RKO (cell line): ENCODE results near the gene XIRP2.
"Not testable (repeated sequence)": the region's sequence is repeated elsewhere in the genome, so short reads cannot be mapped to it uniquely, and the experiment has no call there.

ENCODE experiments used
- DNase-seq: peaks from one replicate; pipeline ENCODE4 v3.0.0-alpha.2; 2016; ENCODE audit warnings: low spot score

XIRP2 gene

DNA sequence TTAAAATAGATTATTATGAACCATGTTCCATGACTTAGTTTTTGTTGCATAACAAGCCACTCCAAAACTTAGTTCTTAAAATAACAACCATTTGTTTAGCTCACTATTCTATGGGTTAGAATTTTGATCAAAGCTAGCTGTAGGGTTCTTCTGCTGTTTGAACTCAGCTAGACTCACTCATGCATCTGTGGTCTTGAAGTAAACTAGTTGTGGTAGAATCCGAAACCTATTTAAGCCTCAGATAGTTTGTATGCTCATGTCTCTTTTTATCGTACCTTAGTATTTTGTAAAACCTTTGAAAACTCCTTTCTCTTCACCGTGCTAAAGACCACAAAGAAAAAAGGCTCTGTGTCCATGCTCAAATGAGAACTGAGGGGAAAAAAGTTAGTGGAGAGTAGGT, 166.6 kb downstream of the XIRP2 start:
- no peak for DNase-seq

DNA sequence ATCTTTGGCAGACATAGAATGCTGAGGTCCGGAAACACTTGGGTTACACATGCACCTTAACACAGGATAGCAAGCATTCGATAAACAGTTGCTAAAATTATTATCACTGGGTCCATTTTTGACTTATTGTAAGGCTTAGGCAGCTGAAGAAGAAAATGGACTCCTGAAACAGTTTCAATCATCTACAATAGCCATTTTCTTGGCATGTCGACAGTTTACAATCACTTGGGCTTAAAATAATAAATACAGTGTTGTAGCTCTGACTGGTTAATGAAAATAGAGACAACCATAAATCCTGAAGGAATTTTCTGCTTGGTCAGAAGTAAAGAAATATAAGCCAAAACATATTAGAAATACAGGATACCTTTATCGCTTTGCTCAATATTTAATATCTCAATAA, 169.2 kb downstream of the XIRP2 start:
- no peak for DNase-seq

DNA sequence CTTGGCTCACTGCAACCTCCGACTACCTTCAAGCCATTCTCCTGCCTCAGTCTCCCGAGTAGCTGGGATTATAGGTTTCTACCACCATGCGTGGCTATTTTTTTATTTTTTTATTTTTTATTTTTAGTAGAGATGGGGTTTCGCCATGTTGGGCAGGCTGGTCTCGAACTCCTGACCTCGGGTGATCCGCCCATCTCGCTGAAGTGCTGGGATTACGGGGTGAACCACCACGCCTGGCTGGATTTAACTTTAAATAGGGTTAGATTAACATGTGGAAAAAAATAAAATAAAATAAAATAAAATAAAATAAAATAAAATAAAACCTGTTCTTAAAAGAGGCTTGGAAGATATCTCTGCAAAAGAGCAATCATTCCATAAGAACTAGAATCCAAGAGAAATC, 170.9 kb downstream of the XIRP2 start:
- no peak for DNase-seq

DNA sequence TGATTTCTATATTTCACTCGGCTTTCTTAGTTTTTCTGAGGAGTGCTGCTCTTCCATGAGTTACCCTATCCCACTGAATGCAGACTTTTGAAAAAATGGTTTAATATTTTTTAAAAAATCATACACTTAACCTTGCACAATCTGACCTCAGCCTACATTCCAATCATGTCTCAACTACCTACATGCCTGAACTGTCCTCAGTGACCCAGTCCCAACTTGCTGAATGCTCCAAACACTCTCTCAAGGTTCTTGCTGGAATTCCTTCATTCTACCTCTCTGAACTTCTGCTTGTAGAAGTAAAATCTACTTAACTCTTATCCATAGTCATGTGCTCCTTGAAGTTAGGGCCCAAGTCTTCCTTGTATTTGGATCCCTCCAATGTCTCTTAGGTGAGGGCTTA, 181.6 kb downstream of the XIRP2 start:
- DNase-seq = no peak

DNA sequence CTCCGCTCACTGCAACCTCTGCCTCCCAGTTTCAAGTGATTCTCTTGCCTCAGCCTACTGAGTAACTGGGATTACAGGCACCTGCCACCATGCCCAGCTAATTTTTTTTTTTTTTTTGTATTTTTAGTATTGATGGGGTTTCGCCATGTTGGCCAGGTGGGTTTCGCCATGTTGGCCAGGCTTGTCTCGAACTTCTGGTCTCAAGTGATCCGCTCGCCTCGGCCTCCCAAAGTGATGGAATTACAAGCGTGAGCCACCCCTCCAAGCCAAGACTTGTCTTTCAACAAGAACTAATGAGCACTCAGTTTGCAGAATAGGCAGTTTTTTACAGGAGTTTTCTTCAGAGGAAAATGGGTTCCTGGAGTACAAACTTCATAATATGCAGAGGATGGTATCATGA, 187.4 kb downstream of the XIRP2 start:
- DNase-seq = not testable (repeated sequence)

DNA sequence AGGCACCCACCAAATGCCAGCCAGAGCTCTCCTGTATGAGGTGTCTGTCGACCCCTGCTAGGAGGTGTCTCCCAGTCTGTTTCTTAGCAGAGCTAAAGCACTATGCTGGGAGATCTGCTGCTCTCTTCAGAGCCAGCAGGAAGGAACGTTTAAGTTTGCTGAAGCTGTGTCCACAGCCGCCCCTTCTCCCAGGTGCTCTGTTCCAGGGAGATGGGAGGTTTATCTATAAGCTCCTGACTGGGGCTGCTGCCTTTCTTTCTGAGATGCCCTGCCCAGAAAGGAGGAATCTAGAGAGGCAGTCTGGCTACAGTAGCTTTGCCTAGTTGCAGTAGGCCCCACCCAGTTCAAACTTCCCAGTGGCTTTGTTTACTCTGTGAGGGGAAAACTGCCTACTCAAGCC, 210.7 kb downstream of the XIRP2 start:
- DNase-seq = not testable (repeated sequence)

DNA sequence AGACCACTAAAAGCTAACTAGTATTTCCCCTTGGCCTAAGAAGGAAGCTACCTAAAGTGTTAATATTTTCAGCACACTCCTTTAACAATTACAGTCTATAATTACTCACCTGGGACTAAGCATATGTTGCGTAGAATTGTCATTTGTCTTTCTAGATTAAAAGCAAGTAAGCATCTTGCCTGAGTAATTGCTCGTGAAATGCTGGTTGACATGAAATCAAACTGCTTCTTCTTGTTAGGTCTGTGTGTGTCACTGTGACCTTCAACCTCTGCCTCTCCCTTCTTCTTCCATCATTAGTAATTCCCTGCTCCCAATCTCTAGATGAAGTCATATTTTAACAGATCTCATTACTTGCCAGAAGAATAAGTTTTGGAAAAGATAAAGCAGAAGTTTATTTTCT, 212.2 kb downstream of the XIRP2 start:
- DNase-seq = peak; percentile 0

DNA sequence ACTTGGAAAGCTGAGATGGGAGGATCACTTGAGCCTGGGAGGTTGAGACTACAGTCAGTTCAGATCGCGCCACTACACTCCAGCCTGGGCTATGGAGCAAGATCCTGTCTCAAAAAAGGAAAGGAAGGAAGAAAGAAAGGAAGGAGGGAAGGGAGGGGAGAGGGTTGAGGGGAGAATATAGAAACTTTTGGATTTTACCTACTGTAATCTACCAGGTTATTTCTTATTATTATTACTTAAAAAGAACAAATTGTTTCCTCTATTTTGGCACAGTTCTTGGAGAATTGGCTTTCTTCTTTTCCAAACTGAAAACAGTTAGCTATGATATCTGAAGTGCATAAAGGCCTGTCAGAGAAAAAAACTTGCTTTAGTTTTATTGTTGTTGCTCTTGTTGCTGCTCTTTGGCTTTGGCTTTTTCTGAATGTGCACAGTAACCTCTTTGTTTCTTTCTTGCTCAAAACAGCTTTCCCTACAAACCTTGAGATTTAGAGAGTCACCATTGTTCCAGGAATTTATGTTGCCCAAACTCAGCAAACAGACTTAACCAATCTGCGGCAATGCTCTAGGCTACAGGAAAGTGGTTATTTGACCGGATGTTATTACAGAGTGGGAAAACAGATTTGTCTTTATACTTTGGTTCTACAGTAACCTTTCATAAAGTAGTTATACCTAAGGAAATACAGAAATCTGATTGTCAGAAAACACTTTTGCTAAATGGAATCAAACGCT, 214.9 kb downstream of the XIRP2 start:
- DNase-seq = no peak

DNA sequence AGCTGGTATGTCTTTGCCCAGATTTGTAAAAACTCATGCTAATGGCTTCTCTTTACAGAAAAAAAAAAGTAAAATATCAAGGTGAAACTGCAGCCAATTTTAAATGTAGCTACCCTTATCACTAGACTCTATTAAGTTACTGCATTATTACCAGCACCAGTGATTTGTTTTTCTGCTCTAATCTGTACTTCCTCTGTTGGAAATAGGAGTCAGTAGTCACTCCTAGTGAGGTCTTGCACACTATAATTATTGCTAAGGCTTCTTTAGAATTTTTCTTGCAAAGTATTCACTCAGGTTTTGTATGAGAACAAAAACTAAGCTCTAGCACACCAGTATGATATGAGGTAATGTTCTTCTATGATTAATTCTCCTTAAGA, 215.5 kb downstream of the XIRP2 start:
- no peak for DNase-seq

DNA sequence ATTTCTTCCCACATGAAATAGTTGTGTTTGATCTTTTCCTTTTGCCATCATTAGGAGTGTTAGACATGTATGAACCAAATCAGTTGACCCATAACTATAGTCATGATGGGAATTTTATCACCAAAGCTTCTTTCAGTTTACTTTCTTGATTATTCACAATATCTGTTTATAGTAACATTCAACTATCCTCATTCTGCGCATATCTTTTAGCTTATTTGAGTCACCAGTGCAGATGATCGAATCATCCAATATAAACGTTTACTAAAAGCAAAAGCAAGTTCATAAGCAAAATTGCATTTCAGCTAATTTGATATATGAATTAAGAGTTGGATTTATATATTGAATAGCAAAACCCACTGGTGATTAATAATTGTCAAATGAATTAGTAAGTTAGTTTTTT, 216.4 kb downstream of the XIRP2 start:
- DNase-seq = no peak

DNA sequence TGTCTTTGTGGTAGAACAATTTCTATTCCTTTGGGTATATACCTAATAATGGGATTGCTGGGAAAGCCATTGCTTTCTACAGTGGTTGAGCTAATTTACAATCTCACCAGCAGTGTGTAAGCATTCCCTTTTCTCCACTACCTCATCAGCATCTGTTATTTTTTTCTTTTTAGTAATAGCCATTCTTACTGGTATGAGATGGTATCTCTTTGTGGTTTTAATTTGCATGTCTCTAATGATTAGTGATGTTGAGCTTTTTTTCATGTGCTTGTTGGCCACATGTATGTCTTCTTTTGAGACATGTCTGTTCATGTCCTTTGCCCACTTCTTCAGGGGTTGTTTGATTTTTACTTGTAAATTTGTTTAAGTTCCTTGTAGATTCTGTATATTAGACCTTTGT, 221.4 kb downstream of the XIRP2 start:
- not testable (repeated sequence) for DNase-seq

DNA sequence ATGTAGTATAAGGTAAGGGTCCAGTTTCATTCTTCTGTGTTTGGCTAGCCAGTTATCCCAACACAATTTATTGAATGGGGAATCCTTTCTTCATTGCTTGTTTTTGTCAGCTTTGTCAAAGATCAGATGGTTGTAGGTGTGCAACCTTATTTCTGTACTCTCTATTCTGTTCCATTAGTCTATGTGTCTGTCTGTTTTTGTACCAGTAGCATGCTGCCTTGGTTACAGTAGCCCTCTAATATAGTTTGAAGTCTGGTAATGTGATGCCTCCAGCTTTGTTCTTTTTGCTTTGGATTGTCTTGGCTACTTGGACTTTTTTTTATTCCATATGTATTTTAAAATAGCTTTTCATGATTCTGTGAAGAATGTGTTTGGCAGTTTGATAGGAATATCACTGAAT, 222.1 kb downstream of the XIRP2 start:
- DNase-seq = no peak

DNA sequence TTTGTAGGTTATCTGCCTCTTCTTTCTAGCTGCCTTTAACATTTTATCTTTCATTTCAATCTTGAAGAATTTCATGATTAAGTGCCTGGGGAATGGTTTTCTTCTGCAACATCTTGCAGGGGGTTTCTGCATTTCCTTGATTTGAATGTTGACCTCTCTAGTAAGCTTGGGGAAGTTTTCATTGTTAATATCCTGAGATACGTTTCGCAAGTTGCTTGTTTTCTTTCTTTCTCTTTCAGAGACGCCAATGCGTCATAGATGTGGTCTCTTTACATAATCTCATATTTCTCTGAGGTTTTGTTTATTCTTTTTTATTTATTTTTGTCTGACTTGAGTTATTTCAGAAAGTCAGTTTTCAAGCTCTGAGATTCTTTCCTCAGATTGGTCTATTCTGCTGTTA, 225.7 kb downstream of the XIRP2 start:
- DNase-seq = no peak

DNA sequence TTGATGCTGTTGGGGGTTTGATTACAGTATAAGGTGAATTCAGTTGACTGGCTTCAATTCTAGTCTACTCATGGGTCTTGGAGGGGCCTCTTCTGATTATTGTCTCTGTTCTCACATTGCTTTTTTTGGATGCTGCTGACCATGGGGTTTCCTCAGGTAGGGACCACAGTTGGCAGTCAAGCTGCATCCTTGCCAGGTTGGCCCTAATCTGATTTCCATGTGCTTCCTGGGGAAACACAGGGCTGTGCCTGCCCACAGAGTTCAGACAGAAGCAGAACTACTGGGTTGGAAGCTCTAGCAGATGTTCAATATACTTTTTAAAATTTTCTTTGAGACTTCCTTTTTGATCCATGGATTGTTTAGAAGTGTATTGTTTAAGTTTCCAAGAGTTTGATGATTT, 227.3 kb downstream of the XIRP2 start:
- no peak for DNase-seq

DNA sequence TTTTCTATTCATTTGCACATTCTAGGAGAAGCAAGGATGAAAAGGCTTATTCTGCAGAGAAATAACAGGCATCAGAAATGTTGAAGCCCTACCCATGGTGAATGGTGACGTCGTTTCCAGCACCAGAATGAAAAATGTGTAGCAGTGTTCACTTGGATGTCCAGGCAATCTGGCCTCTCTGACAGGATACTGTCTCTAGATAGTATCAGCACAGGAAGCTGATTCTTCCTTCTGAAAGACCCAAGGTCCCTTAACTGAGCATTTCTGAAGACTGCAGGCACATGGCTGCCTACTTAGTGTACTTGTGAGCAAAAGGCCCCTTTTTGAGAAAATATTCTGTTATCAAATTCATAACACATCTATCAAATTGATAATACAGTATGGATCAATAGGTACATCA, 234.1 kb downstream of the XIRP2 start:
- DNase-seq = no peak

DNA sequence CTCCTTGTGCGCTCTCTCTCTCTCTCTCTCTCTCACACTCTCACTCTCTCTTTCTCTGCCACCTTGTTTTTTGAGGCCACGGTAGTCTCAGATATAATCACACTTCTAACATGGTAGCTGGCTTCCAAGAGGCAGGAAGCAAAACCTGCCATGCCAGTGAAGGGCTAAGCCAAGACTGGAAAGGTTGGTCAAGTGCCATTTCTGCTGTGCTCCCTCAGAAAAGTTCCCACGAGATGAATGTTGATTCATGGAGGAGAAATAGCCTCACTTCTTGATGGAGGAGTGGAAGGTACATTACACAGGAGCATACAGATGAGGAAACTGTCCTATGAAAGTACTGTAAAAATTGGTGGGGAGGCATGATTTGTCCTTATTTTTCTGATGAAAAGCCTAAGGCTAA, 237.9 kb downstream of the XIRP2 start:
- DNase-seq = no peak

DNA sequence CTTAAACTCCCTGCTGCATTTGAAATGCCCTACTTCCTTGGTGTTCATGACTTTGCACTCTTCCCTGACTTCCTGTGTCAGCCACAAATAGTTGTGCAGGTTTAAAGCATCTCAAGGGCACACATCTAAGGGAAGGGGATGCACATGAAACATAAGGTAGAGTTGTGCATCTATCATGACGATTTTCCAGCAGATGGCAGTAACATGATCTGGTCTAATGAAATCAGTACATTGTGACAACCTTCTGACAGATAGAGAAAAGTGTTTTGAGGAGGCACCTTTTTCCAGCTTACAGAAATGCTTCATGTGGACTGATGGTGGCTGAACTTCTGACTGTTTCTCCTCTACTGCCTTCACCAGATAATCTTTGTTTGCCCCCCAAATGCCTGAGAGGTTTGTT, 238.9 kb downstream of the XIRP2 start:
- peak; percentile 21 for DNase-seq

DNA sequence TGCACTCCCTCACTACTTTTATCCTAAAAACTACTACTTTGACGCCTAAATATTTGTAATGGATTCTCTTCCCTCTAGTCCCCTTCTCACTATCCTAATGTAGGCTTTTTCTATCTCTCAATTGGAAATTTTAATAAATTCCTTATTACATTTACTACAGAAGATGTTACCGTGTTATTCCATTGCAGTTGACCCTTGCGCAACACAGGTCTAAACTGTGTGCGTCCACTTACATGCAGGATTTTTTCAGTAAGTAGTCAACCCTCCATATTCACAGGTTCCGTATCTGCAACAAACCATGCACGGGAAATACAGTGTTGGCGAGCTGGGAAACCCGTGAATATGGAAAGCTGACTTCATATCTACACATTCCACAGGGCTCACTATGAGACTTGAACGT, 239.8 kb downstream of the XIRP2 start:
- no peak for DNase-seq

DNA sequence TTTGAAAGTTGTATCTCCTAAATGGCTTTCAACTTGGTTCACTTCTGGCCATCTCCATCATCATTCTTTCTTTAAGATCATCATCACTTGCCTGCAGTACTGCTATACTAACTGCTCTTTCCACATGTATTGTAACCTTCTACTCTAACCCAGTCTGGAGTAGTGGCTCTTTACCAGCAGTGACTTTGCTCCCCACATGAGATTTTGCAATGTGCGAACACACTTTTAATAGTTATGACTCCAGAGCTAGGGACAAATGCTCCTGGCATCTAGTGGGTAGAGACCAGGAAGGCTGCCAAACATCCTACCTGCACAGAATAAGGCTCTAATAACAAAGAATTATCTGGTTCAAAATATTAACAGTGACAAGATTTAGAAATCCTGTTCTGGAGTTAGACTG, 243.8 kb downstream of the XIRP2 start:
- DNase-seq = no peak

DNA sequence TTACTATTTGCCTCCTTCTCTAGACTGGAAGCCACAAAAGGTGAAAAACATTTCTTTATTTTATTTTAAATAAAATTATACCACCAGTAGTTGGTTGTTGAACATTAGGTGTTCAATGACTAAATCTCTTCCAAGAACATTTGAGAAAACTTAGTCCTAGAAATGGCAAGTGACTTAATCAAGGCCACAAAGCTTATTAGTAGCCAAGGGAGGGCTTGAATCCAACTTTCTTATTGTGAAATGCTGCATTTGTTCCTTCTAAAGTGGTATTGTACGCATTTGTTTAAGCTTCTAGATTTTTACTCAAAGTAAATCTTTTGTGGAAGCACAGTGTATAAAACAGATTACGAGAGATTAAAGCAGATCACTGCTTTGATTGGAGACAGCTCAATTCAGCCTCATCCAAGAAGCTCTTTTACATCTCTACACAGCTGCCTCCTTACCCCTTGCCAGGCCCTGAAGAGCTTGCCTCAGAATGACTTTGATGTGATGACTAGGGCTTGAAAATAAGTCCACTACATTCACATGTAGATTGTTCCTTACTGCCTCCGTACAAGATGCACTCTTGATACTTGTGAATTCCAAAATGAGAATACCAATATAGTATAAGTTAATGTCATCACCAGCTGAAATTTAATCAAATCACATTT, 244.8 kb downstream of the XIRP2 start:
- no peak for DNase-seq

DNA sequence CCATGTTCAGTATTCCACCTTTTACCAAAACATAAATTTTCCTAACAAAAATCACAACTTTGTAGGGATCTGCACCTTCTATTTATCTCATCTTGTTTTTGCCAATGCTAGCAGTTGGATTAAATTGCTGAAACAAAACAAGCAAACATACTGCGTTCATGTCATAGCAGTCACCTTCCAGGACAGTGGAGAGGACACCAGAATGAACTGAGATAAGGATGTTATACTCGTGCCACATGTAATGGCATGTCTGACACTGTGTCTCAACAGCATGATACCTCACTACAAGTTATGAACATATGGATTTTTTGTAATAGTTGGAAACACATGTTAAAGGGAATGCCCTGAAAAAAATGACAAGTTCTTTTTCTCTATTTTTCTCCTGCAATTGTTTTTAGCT, 245.3 kb downstream of the XIRP2 start:
- DNase-seq = no peak

DNA sequence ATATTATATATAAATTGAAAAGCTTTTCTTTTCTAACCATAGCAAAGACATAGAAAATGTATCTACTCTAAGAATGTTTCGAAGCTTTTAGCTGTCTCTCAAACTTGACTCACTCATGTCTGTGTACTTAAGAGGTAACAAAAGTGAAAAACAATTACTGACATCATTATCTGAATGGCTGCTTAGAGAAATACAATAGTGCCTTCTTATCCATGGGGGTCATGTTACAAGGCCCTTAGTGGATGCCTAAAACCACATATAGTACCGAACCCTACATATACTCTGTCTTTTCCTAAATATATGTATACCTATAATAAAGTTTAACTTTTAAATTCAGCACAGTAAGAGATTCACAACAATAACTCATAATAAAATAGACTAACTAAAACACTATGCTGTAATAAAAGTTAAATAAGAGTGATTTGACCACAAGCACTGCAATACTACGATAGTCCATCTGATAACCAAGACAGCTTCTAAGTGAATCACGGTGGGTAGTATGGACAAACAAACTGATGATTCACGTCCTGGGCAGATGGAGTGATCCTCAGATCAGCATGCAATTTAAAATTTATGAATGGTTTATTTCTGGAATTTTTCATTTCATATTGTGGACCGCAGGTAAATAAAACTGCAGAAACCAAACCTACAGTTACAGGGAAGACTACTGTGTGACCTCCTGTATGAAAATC, 246.2 kb downstream of the XIRP2 start:
- peak; percentile 34 for DNase-seq

DNA sequence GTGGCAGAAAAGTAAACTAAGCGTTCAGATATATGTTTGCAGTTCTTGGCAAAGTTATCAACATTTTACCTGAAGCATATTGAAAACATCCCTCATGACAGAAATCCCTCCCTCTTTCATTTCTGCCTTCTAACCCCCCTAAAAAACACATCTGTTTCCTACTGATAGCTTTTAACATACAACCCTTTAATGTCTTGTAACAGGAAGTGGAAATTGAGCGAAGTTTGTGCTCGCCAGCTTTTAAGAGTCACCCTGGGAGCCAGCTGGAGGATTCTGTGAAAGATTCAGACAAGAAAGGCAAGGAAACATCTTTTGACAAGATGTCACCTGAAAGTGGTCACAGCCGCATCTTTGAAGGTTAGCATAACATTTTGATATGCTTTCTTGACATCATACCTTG, 247.4 kb downstream of the XIRP2 start:
- DNase-seq = no peak
